Spleen (tissue), 7 donors: ENCODE data around the gene WDFY1.

Source experiments
- CTCF ChIP-seq, 11 experiments: fragments of 200-600 bp in 7 of 11; fragments of 450-650 bp in 4 of 11; sonication (generic) in 4 of 11; IDR thresholded peaks in 8 of 11; conservative IDR thresholded peaks in 3 of 11; 1 replicate in 7 of 11; 2 replicates in 4 of 11; pipeline versions ENCODE4 v1.4.0 to v1.8.0; 2016 to 2021; ENCODE audit warnings: antibody characterized with exemption in 11 of 11, inconsistent platforms in 4 of 11, mild to moderate bottlenecking in 1 of 11
- POLR2A ChIP-seq, 3 donors: fragments of 450-650 bp; IDR thresholded peaks; one replicate each; pipeline ENCODE4 v1.5.1; 2017; ENCODE audit warnings: antibody characterized with exemption in 3 of 3, mild to moderate bottlenecking in 1 of 3
- POLR2AphosphoS5 ChIP-seq, 3 donors: sonication (generic); formaldehyde crosslinking; IDR thresholded peaks; one replicate each; pipeline ENCODE4 v1.5.1; 2017; ENCODE audit warnings: antibody characterized with exemption in 3 of 3
- donor health status: DM: no; HTN: no; CAD: no; lungs with moderate emphysema.
- donor health status: DM: no; HTN: no; CAD: no.
- donor health status: DM: no; HTN: no; CAD: no.

GRCh38 chr2:223932816-223933800 is 12.0 kb downstream of the WDFY1 start:
- no peak for TF ChIP-seq CTCF (IDR thresholded peaks at IDR 0.05 in 8 of 11, conservative IDR thresholded peaks at IDR 0.05 in 3 of 11)
- TF ChIP-seq POLR2A (IDR thresholded peaks at IDR 0.05), result no peak
- TF ChIP-seq POLR2AphosphoS5 (IDR thresholded peaks at IDR 0.05), result no peak
